Naive thymus-derived CD8-positive, alpha-beta T cell (primary cell): ENCODE measurements around the gene APOOL. TPM values are rescaled to one million over a fixed set of nuclear protein-coding genes. Genes with fewer than 3 reads are reported as not detected.

Experiments used
- polyA plus RNA-seq, 3 donors: library from polyadenylated mRNA; unstranded; fragments of 300-500 nt; fragmentation: Illumina TruSeq; gene quantifications; one replicate each; pipeline ENCODE4 v1.2.3, GENCODE V29; 2021
- total RNA-seq, 8 experiments: library from RNA in 2 of 8; stranded (reverse) in 2 of 8; gene quantifications; one replicate each; pipeline ENCODE4 v1.2.3 and lab custom pipeline; 2021 to 2026

The APOOL gene
- total and polyA plus RNA-seq, 5 experiments from 2014 or later = 3.5 to 12.0 (median 5.3) TPM

Other genes starting within 250 kb of the APOOL start
- gene SATL1, start 239.9 kb downstream of the APOOL start, total RNA-seq = not detected
- gene SATL1, start 239.9 kb downstream of the APOOL start, polyA plus RNA-seq = not detected
- 1 to 10 TPM; 2.1 to 2.3 TPM for gene ZNF711, start 240.1 kb downstream of the APOOL start, total RNA-seq
- gene ZNF711, start 240.1 kb downstream of the APOOL start, polyA plus RNA-seq = 1 to 10 TPM; 3.0 to 3.1 (median 3.1) TPM